ENCODE data around the gene CADM2.
"Not testable (repeated sequence)": the region's sequence is repeated elsewhere in the genome, so short reads cannot be mapped to it uniquely, and the experiment has no call there.

CADM2 gene

GRCh38 chr3:85120879-85121278, 162.1 kb downstream of the CADM2 start:
- no peak overlapping the region for H3K4me3 ChIP-seq (ENCODE audit: control insufficient read depth, low read depth, low read length)
- DNase-seq (ENCODE audit: low read depth), result no peak
- TF ChIP-seq CTCF (IDR thresholded peaks at IDR 0.05; ENCODE audit: control insufficient read depth, insufficient read depth, low read depth, low read length, missing control alignments), result no peak

- not testable (repeated sequence) for H3K4me3 ChIP-seq (ENCODE audit: control insufficient read depth, low read depth, low read length); DNase-seq (ENCODE audit: low read depth)
Observed at GRCh38 chr3:85132864-85133263, 174.1 kb downstream of the CADM2 start.

GRCh38 chr3:85133691-85134420, 175.1 kb downstream of the CADM2 start:
- DNase-seq (ENCODE audit: low read depth); H3K4me3 ChIP-seq (ENCODE audit: control insufficient read depth, low read depth, low read length): not testable (repeated sequence)

- no peak for TF ChIP-seq CTCF (IDR thresholded peaks at IDR 0.05; ENCODE audit: control insufficient read depth, insufficient read depth, low read depth, low read length, missing control alignments)
- H3K4me3 ChIP-seq (ENCODE audit: control insufficient read depth, low read depth, low read length), result no peak overlapping the region
- DNase-seq (ENCODE audit: low read depth), result no peak
Observed at GRCh38 chr3:85142626-85143025, 183.8 kb downstream of the CADM2 start.

GRCh38 chr3:85148036-85148435, 189.2 kb downstream of the CADM2 start:
- TF ChIP-seq CTCF (IDR thresholded peaks at IDR 0.05; ENCODE audit: control insufficient read depth, insufficient read depth, low read depth, low read length, missing control alignments), result no peak
- no peak for DNase-seq (ENCODE audit: low read depth)
- no peak overlapping the region for H3K4me3 ChIP-seq (ENCODE audit: control insufficient read depth, low read depth, low read length)

GRCh38 chr3:85151555-85151954, 192.8 kb downstream of the CADM2 start:
- DNase-seq (ENCODE audit: low read depth), result no peak
- TF ChIP-seq CTCF (IDR thresholded peaks at IDR 0.05; ENCODE audit: control insufficient read depth, insufficient read depth, low read depth, low read length, missing control alignments), result no peak
- H3K4me3 ChIP-seq (ENCODE audit: control insufficient read depth, low read depth, low read length), result no peak overlapping the region

- not testable (repeated sequence) for DNase-seq (ENCODE audit: low read depth); H3K4me3 ChIP-seq (ENCODE audit: control insufficient read depth, low read depth, low read length)
Observed at GRCh38 chr3:85153279-85153678, 194.5 kb downstream of the CADM2 start.

GRCh38 chr3:85159376-85159775, 200.6 kb downstream of the CADM2 start:
- TF ChIP-seq CTCF (IDR thresholded peaks at IDR 0.05; ENCODE audit: control insufficient read depth, insufficient read depth, low read depth, low read length, missing control alignments), result no peak
- no peak for DNase-seq (ENCODE audit: low read depth)
- H3K4me3 ChIP-seq (ENCODE audit: control insufficient read depth, low read depth, low read length), result no peak overlapping the region
